Mesendoderm (in vitro differentiated cells): Measurements from ENCODE around the gene PCDH15.

Experiments used
- DNase-seq: peaks from one replicate; pipeline ENCODE4 v3.0.0; 2013
- H2AK5ac ChIP-seq: 2 replicates; pipeline ENCODE4 v1.6.1; 2013; ENCODE audit warnings: low read length, inconsistent platforms
- H2BK120ac ChIP-seq: 2 replicates; pipeline ENCODE4 v1.6.1; 2013; ENCODE audit warnings: low read depth, mild to moderate bottlenecking, low read length, moderate library complexity, mixed read lengths
- H2BK15ac ChIP-seq: replicated peaks from 2 replicates; pipeline ENCODE4 v1.6.1; 2013; ENCODE audit warnings: low read depth, mild to moderate bottlenecking, moderate library complexity
- H2BK5ac ChIP-seq: 2 replicates; pipeline ENCODE4 v1.6.1; 2013; ENCODE audit warnings: low read length, inconsistent platforms
- H3K18ac ChIP-seq: 2 replicates; pipeline ENCODE4 v1.6.1; 2013; ENCODE audit warnings: mild to moderate bottlenecking, low read length, mixed read lengths
- H3K23ac ChIP-seq: one replicate; pipeline ENCODE4 v1.6.1; 2013; ENCODE audit warnings: low read length
- H3K27ac ChIP-seq: 2 replicates; pipeline ENCODE4 v1.5.1; 2013; ENCODE audit warnings: low read depth, mild to moderate bottlenecking, inconsistent platforms, low read length, moderate library complexity
- H3K27me3 ChIP-seq: 2 replicates; pipeline ENCODE4 v1.6.1; 2013; ENCODE audit warnings: low read length, control low read depth, mild to moderate bottlenecking, inconsistent platforms; ENCODE audit not compliant: insufficient read depth, poor library complexity
- H3K36me3 ChIP-seq: 2 replicates; pipeline ENCODE4 v1.6.1; 2013; ENCODE audit warnings: low read length, inconsistent platforms; ENCODE audit not compliant: control insufficient read depth, insufficient read depth
- H3K4ac ChIP-seq: one replicate; pipeline ENCODE4 v1.6.1; 2013; ENCODE audit warnings: low read depth, mild to moderate bottlenecking, low read length, moderate library complexity
- H3K4me1 ChIP-seq: 2 replicates; pipeline ENCODE4 v1.6.1; 2013; ENCODE audit warnings: low read depth, low read length, inconsistent platforms; ENCODE audit not compliant: control insufficient read depth
- H3K4me2 ChIP-seq: 2 replicates; pipeline ENCODE4 v1.6.1; 2013; ENCODE audit warnings: low read length
- H3K4me3 ChIP-seq: 2 replicates; pipeline ENCODE4 v1.5.1; 2013; ENCODE audit warnings: mild to moderate bottlenecking, low read length
- H3K56ac ChIP-seq: one replicate; pipeline ENCODE4 v1.6.1; 2013; ENCODE audit warnings: low read length
- H3K79me1 ChIP-seq: 2 replicates; pipeline ENCODE4 v1.6.1; 2013; ENCODE audit warnings: low read length, inconsistent platforms
- H3K79me2 ChIP-seq: 2 replicates; pipeline ENCODE4 v1.6.1; 2013; ENCODE audit warnings: mild to moderate bottlenecking, low read length; ENCODE audit not compliant: control insufficient read depth, insufficient read depth
- H3K9ac ChIP-seq: 2 replicates; pipeline ENCODE4 v1.6.1; 2013; ENCODE audit warnings: low read length, inconsistent platforms
- H4K5ac ChIP-seq: one replicate; pipeline ENCODE4 v1.6.1; 2013; ENCODE audit warnings: low read length
- H4K8ac ChIP-seq: one replicate; pipeline ENCODE4 v1.6.1; 2013; ENCODE audit warnings: low read depth, mild to moderate bottlenecking, control low read depth, low read length, moderate library complexity
- WGBS: extraction: QIAGEN DNeasy Blood & Tissue Kit; methylation state at CpG from one replicate; pipeline ENCODE4 v1.1.7; 2013; ENCODE audit warnings: low lambda C conversion rate, missing lambda C conversion rate; ENCODE audit not compliant: insufficient coverage; ENCODE audit errors: extremely low coverage; 5-methylcytosine and 5-hydroxymethylcytosine counted together

The PCDH15 gene

DNA sequence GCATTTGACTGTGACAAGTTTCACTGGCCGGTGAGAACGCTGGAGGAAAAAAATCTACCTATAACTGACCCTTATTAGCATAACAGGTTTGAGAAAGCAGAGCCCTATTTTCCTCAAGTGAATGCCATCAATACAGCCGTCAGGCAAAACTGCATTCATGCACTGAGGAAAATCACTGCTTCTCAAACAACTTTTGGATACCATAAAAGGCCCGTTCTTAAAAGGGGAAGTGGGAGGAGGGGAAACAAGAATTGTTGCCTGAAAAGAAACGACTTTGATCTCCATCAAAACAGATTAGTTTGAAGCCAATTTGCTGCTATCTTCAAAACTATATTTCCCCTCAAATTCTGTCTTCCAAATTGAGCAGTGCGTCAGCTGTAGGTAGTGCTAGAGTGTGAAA, 670.6 kb downstream of the PCDH15 start:
- no peak for DNase-seq
- H3K4me1 ChIP-seq: no peaks in the 10 kb centered on the region
- no peaks in the 10 kb centered on the region for H3K79me2 ChIP-seq
- no peaks in the 10 kb centered on the region for H3K27me3 ChIP-seq
- H3K4ac ChIP-seq: no peak overlapping the region
- H2AK5ac ChIP-seq: no peak overlapping the region
- no peak overlapping the region for H4K5ac ChIP-seq
- no peak overlapping the region for H3K4me3 ChIP-seq
- no peaks in the 10 kb centered on the region for H3K79me1 ChIP-seq
- H3K4me2 ChIP-seq: no peak overlapping the region
- no peak overlapping the region for H3K9ac ChIP-seq
- H3K56ac ChIP-seq: no peak overlapping the region
- H2BK15ac ChIP-seq: no peak overlapping the region
- no peak overlapping the region for H4K8ac ChIP-seq
- H2BK5ac ChIP-seq: no peak overlapping the region
- no CpG with 5 or more reads among the region's 6 CpGs for WGBS
- H3K27ac ChIP-seq: no peak overlapping the region
- H2BK120ac ChIP-seq: no peak overlapping the region
- no peaks in the 10 kb centered on the region for H3K36me3 ChIP-seq
- no peak overlapping the region for H3K23ac ChIP-seq
- no peak overlapping the region for H3K18ac ChIP-seq

DNA sequence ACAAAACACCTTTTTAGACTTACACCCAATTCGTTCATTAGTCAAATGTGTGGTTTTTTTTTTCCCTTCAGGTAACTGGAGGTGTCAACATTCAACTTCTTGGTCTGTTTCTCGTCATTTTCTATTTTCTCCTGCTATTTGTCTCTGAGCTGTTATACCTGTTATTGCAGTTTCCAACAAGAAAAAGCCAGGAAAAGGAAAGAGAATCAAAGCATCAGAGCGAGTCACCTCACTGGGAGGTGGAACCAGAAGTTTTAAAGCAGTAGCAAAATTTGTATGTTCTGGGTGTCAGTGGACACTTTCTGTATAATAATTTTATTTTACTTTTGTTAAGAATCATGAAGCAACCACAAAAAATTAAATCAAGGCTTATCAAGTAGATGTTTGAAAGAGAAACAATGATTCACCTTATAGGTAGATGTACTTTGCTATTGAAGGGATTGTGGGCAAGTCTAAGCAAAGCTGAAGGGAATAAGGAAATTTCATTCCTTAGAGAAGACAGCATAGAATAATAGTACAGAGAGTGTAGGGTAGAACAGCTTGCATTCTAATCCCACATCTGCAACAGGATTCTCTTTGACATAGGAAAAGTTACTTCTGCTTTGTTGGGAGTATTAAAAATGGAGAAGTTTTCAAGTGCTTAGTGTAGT, 675.8 kb downstream of the PCDH15 start:
- H3K27ac ChIP-seq: no peak overlapping the region
- no peaks in the 10 kb centered on the region for H3K4me1 ChIP-seq
- H4K5ac ChIP-seq: no peak overlapping the region
- no peak overlapping the region for H3K4me3 ChIP-seq
- H2BK5ac ChIP-seq: no peak overlapping the region
- H3K4ac ChIP-seq: no peak overlapping the region
- H3K23ac ChIP-seq: no peak overlapping the region
- no peak overlapping the region for H3K18ac ChIP-seq
- H2AK5ac ChIP-seq: no peak overlapping the region
- H3K4me2 ChIP-seq: no peak overlapping the region
- no peak overlapping the region for H4K8ac ChIP-seq
- no peaks in the 10 kb centered on the region for H3K27me3 ChIP-seq
- H3K79me2 ChIP-seq: no peaks in the 10 kb centered on the region
- H3K9ac ChIP-seq: no peak overlapping the region
- H3K36me3 ChIP-seq: no peaks in the 10 kb centered on the region
- no peak for DNase-seq
- H3K79me1 ChIP-seq: no peaks in the 10 kb centered on the region
- H3K56ac ChIP-seq: no peak overlapping the region
- no peak overlapping the region for H2BK15ac ChIP-seq
- H2BK120ac ChIP-seq: no peak overlapping the region
- no CpG with 5 or more reads among the region's 3 CpGs for WGBS

DNA sequence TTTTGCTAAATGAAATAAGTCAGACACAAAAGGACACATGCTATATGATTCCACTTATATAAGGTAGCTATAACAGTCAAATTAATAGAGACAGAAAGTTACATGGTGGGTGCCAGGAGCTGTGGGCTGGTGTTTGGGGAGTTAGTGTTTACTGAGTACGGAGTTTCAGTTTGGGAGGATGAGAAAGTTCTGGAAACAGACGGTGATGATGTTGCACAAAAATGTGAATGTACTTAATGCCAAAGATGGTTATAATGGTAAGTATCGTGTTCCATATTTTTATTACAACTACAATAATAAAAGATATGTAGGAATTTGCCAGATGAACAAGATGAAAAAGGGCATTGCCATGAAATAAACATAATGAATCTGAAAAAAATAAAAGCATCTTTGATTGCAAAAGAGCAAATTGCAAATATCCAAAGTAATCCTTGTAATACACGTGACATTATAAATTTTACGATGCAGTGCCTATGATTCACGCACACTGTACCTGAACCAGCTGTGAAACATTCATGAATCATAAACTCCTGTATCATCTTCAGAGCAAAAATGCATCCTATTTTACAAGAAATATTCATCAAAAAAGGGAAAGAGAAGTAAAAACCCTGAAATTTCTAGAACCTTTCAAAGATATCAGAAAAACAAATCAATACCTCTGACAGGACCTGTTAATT, 676.7 kb downstream of the PCDH15 start:
- no peak overlapping the region for H2BK120ac ChIP-seq
- H3K23ac ChIP-seq: no peak overlapping the region
- no peak overlapping the region for H4K5ac ChIP-seq
- H3K79me1 ChIP-seq: no peaks in the 10 kb centered on the region
- H3K9ac ChIP-seq: no peak overlapping the region
- no peaks in the 10 kb centered on the region for H3K79me2 ChIP-seq
- H3K4me2 ChIP-seq: no peak overlapping the region
- no peak overlapping the region for H3K27ac ChIP-seq
- no peak overlapping the region for H2BK5ac ChIP-seq
- DNase-seq: no peak
- no peak overlapping the region for H4K8ac ChIP-seq
- H3K4me1 ChIP-seq: no peaks in the 10 kb centered on the region
- H2AK5ac ChIP-seq: no peak overlapping the region
- no peak overlapping the region for H3K56ac ChIP-seq
- no peak overlapping the region for H2BK15ac ChIP-seq
- no peaks in the 10 kb centered on the region for H3K27me3 ChIP-seq
- H3K18ac ChIP-seq: no peak overlapping the region
- H3K4ac ChIP-seq: no peak overlapping the region
- no CpG with 5 or more reads among the region's 6 CpGs for WGBS
- no peak overlapping the region for H3K4me3 ChIP-seq
- no peaks in the 10 kb centered on the region for H3K36me3 ChIP-seq

DNA sequence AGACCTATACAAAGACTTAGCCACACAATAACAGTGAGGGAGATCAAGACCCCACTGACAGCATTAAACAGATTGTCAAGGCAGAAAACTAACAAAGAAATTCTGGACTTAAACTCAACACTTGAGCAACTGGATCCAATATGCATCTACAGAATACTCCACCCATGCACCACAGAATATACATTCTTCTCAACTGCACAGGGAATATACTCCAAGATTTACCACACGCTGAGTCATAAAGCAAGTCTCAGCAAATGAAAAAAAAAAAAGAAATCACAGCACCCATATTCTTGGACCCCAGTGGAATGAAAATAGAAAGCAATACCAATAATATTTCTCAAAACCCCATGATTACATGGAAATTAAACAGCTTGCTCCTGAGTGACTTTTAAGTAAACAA, 680.2 kb downstream of the PCDH15 start:
- Histone ChIP-seq H2BK120ac (no peak overlapping the region), H3K79me1 (no peaks in the 10 kb centered on the region), H3K18ac (no peak overlapping the region), H3K27me3 (no peaks in the 10 kb centered on the region), H2BK5ac (no peak overlapping the region), H3K27ac (no peak overlapping the region), H4K8ac (no peak overlapping the region), H2BK15ac (no peak overlapping the region), H3K79me2 (no peaks in the 10 kb centered on the region), H3K4me3 (no peak overlapping the region), H2AK5ac (no peak overlapping the region), H3K4ac (no peak overlapping the region), H3K4me1 (no peaks in the 10 kb centered on the region), H3K23ac (no peak overlapping the region), H4K5ac (no peak overlapping the region), H3K9ac (no peak overlapping the region), H3K4me2 (no peak overlapping the region), H3K36me3 (no peaks in the 10 kb centered on the region), H3K56ac (no peak overlapping the region)
- no CpG with 5 or more reads among the region's 1 CpG for WGBS
- DNase-seq: no peak

DNA sequence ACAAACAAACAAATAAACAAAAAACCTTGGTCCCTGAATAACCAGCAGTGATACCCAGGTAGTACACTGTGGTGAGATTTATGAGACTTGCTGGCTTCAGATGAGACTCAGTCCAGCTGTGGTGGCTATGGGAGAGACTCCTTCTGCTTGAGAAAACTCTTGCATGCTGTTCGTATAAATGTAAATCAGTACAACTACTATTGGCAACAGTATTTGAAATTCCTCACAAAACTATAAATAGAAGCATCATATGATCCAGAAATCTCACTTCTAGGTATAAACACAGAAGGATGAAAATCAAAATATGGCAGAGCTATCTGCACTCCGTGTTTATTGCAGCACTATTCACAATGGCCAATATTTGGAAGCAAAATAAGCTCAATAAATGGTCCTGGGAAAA, 692.1 kb downstream of the PCDH15 start:
- H3K79me1 ChIP-seq: no peaks in the 10 kb centered on the region
- no peak overlapping the region for H3K23ac ChIP-seq
- no peaks in the 10 kb centered on the region for H3K27me3 ChIP-seq
- H3K56ac ChIP-seq: no peak overlapping the region
- no peaks in the 10 kb centered on the region for H3K4me1 ChIP-seq
- no peak for DNase-seq
- H2BK15ac ChIP-seq: no peak overlapping the region
- H3K79me2 ChIP-seq: no peaks in the 10 kb centered on the region
- no CpG with 5 or more reads among the region's 2 CpGs for WGBS
- H3K27ac ChIP-seq: no peak overlapping the region
- H3K9ac ChIP-seq: no peak overlapping the region
- H3K4me2 ChIP-seq: no peak overlapping the region
- H2BK5ac ChIP-seq: no peak overlapping the region
- H2AK5ac ChIP-seq: no peak overlapping the region
- no peaks in the 10 kb centered on the region for H3K36me3 ChIP-seq
- no peak overlapping the region for H3K18ac ChIP-seq
- H2BK120ac ChIP-seq: no peak overlapping the region
- H3K4ac ChIP-seq: no peak overlapping the region
- no peak overlapping the region for H4K8ac ChIP-seq
- H4K5ac ChIP-seq: no peak overlapping the region
- H3K4me3 ChIP-seq: no peak overlapping the region

DNA sequence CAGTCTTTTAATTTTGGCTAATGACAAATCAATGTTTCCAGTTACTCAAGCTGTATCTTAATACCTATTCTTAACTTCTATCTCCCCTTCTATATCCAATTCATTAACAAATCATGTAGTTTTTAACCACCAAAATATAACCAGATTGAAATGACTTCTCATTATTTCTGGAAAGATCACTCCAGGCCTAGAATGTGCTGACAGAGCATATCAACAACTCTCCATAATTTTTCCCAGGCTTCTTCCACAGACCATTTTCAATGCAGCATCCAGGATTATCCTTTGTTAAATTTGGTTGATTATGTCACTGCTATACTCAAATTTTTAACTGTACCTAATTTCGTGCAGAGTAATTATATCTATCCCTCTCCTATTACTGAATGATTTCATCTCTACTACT, 704.1 kb downstream of the PCDH15 start:
- H3K36me3 ChIP-seq: no peaks in the 10 kb centered on the region
- no peak overlapping the region for H2BK5ac ChIP-seq
- DNase-seq: no peak
- H3K4ac ChIP-seq: no peak overlapping the region
- no peak overlapping the region for H3K18ac ChIP-seq
- WGBS: no CpG with 5 or more reads among the region's 1 CpG
- H2BK15ac ChIP-seq: no peak overlapping the region
- H4K5ac ChIP-seq: no peak overlapping the region
- no peaks in the 10 kb centered on the region for H3K27me3 ChIP-seq
- H3K79me2 ChIP-seq: no peaks in the 10 kb centered on the region
- H3K79me1 ChIP-seq: no peaks in the 10 kb centered on the region
- no peaks in the 10 kb centered on the region for H3K4me1 ChIP-seq
- no peak overlapping the region for H2AK5ac ChIP-seq
- no peak overlapping the region for H3K56ac ChIP-seq
- H2BK120ac ChIP-seq: no peak overlapping the region
- no peak overlapping the region for H3K9ac ChIP-seq
- no peak overlapping the region for H3K4me2 ChIP-seq
- no peak overlapping the region for H3K23ac ChIP-seq
- H3K4me3 ChIP-seq: no peak overlapping the region
- H4K8ac ChIP-seq: no peak overlapping the region
- H3K27ac ChIP-seq: no peak overlapping the region
